ENCODE measurements around the gene NFU1.

The NFU1 gene

DNA sequence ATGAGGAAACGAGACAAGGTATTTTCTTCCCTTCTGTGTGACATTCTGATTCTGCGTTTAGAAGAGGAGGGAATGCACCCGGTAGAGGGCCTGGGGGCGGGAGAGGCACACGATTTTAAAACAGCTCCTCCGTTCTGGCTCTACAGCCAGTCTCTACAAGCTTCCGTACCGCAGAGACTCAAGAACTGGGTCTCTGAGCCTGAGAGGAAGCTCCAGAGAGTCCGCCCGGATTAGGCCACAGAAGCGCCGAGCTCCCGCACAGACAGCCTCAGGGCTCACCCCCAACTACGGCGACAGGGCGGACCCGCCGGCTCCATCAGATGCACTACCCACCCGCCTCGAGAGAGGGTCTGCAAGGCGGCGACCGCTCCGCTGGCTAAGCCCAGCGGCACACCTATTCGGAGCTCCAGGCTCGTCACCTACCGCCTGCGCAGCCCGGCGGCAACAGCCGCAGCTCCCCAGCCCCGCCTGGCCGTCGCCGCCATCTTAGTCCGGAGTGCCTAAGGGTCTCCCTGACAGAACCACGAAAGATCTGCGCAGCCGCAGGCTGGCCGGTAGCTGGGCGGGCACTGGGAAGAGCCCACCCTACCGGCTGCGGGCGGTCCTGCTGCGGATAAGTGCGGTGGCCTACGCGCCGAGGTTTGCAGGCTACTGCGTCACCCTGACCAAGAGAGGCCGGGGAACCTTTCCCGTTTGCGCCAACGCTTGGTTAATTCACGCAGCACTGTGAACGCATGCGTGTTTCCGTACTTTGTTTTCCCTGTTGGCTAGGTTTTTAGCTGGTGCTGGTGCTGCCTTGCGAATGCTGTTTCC, at the start of gene NFU1:
TSS of gene NFU1 (minus strand) at position 498 of the 813 bp plus-strand sequence. CDS start at position 485, 13 bp downstream.
- peak; percentile 89 to 93 for DNase-seq

DNA sequence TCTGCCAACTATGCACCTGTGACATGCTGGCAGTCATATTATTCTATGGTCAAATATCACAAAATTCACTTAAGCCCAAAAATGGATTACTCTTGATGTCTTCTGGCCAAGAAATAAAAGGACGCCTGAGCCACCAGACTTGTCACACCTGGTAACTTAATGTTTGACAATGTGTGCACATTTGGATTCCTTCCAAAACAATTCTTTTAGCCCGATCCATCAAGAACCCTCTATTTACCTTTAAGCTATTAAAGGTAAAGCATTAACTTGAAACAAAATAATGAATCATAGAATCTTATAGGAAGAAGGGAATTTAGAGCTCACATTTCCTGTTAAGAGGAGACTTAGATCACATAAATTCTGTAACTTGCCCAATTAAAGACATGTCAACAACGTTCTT, 46.5 kb upstream of the NFU1 start:
- no peak for DNase-seq

DNA sequence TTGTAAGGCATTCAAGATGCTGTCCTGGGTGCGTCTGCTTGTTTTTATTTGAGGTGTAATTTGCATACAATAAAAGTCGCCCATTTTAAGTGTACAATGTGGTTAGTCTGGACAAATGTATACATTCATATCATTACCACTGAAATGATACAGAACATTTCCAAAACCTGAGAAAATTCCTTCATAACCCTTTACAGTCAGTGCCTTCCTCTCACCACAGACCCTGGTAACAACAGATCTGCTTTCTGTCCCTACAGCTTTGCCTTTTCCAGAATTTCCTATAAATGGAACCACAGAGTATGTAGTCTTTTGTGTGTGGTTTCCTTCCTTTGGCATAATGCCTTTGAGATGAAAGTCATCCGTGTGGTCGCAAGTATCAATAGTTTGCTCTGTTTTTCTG, 45.8 kb upstream of the NFU1 start:
- no peak for DNase-seq

DNA sequence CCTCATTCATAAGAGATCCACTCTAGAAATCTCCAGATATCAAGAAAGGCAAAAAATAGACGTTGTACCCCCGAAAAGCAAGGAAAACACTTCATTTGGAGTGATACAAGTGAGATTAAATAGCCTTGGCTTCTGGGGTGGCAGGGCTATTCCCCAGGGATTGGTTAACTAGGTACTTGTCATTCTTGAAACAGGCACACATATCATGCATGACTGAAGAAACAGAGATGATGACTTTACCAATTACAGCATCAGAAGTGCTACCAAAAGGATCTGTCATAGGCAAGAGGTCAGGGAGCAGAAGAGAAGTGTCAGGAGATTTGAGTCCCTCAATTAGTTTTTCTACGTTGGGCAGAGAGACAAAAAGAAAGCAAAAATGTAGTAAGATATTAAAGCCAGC, 45.2 kb upstream of the NFU1 start:
- no peak for DNase-seq

DNA sequence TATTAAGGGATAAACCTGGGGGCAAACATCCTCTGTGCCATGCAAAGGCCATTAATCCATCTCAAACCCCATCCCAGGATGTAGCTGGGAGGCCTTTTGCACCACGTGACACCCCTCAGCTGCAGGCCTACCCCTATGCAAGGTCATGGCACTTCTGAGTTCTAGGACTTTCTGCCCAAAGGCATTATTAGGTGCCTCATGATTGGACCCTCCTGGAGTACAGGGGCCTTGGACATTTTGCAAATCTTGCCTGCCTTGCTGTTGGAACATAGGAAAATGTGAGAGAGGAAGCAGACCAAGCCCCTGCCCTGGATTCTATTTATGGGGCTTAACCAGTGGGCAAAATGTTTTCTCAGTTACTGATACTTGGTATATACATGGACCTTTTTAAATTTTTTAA, 44.2 kb upstream of the NFU1 start:
- DNase-seq = no peak

DNA sequence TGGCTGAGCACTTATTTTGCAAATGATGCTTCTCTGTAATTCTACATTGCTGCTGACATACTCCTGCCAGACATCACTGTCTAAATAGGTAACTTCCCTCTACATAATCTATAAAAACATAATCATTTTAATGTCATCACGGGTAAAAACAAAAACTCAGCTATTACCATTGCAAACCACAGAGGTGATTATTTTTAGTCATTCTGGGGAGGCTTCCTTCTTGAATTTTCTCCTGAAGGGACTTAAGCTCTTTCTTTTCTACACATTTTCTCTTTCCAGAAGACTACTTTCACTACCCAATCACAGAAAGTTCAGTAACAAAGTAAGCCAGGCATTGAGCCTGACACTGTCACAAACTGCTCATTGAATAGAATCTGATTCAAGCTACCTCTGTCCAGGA, 40.4 kb upstream of the NFU1 start:
- no peak for DNase-seq

DNA sequence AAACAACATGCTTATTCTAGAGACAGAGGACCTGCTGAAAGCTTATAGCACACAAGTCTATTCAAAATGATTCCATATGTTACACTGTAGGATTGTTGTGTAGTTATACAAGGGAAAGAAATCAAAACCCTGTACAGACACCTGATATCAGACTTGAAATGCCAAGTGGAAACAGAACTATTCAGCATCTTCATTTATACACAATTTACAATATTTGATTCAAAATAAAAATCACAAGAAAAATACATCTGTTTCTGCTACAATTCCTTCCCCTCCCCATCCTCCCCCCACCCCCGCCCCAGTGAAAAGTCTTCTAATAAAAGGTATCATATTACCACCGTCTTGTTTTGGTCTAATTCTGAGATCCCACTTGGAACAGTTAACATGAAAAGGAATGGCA, 37.5 kb upstream of the NFU1 start:
- DNase-seq = no peak

DNA sequence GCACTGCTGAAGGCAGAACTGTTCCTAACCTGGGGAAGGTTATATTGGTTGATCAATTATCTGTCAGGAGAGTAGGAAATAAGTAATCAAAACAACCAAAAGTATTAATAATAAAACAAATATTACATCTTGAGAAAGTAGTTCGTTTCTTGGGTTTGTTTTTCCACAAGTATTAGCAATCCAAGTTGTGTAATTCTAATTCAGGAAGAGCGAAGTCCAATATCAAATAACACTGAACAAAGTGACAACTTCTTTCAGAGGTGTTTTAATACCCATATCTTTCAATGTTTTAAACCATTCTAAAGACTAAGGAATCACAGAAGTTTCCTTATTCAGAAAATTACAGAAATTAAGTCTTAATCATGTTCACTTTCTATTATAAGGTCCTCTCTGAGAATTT, 34.6 kb upstream of the NFU1 start:
- no peak for DNase-seq

DNA sequence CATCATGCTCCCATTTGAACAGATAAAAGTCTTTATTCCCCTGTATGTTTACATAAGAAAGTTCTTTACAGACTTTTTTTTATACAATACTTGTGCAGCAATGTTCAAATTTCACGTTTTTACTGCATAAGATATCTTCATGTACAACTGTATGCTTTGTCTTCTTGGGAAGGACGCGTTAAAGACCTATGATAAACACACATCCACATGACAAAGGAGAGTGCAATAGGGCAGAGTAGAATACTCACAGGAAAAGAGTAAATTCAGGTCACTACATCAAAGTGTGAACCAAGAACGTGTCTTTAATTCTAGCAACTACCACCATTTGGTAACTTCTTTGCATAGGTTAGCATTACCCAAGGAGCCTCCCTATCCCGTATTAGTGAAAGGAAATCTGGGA, 33.7 kb upstream of the NFU1 start:
- no peak for DNase-seq

DNA sequence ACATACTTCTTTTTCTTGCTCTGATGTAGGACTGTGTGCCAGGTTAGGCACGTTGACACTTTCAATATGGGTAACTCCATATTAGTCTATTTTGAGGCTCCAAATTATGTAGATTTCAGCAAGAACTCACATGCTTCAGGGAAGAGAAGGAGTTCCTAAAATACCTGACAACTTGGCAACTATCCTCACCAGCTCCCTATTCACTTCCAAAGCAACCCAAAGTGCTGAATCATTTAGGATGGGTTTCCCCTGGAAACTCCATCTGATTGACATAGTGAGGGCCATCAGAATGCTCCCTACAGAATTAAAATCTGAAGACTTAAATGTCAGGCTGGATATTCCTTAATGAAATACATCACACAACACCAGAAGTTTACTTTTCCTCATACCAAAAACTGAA, 32.5 kb upstream of the NFU1 start:
- DNase-seq = no peak

DNA sequence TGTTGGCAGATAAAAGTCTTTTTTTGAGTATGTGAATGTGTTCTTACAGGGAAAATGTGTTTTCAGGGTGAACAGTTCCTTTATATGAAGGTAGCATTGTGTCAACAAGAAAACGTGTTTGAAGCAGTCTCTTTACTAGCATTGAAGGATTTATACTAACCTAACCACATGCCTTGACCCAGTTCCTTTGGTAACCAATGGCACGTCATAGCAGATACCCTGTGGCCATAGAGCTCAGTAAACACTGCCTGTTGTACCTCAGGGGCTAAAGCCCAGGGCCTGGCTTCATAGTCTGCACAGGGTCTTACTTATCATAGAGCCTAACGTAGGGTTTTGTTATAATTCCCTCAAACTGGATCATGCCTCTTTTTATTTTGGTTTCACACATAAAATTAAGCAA, 32.1 kb upstream of the NFU1 start:
- DNase-seq = no peak

DNA sequence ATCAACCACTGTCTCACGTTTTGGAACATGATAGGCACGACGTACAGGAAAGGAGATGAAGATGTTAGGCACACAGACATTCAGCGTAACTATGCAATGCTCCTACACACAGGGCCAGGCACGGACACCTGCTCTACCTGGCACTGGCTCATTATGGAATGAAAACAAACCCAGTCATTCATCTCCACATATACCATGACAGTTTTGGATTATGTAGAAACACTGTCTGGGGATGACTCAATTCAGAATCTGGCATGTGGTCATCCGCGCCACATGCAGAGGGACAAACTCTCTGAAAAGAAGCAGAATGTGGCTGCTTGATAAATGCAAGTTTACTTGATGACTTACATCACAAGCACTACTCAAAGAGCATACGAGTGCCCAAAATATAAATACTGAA, 29.5 kb upstream of the NFU1 start:
- no peak for DNase-seq

DNA sequence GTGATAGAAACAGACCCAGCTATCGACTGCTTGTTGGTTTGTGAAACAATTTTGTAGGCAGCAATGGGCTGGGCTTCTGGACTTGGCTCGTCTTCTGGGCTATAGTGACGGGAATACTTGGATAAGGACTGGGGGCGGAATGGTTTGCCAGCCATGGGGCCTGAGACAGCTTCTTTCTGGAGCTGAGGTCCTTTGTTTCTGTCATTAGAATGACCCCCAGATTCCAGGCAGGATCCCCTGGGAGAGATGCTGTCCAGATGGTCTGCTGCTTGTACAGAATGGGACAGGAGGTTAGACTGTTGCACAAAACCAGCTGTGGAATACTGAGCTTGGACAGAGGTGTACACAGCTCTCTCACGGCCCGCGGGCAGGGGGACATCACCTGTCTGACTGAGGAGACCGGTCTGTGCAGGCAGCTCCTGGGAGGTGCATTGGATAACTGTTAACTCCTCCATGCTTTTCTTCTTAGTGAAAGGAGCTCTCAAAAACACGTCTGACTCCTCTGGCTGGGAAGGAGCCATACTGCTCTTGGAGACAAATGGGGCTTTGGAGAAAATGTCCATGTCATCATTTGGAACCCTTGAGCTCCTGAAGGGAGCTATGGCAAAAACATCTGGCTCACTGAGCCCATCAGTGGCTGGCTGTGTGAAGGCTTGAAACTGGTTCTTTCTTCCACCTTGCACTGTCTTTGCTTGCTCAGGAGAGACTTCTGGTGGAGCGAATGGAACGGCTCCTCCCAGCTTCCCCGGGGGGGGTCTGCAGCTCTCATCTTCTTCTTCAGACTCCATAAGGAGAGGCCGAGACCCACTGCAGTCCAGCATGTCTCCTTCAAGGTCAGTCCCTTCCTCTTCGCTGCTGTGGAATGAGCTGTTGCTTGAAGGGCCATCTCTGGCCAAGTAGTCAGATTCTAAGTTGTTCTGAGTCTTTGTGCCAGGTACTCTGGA, 28.6 kb upstream of the NFU1 start:
- no peak for DNase-seq

DNA sequence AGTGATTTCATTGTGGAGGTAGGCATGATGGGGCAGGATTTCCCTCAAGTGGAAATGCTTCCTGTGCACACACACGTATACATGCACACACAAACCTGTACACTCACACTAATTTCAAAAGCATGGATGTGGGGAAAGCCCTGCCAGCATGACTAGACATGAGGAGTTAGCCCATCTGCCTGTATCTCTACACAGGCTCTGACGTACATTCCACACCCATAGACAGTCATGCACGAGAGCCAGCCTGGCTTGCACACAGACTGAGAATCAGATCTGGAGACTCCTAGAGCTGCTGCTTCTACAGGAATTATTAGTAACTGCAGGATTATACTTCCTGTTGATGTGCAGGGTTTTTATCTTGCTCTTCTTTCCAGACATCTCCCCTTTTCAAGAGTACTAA, 27.3 kb upstream of the NFU1 start:
- DNase-seq = no peak

DNA sequence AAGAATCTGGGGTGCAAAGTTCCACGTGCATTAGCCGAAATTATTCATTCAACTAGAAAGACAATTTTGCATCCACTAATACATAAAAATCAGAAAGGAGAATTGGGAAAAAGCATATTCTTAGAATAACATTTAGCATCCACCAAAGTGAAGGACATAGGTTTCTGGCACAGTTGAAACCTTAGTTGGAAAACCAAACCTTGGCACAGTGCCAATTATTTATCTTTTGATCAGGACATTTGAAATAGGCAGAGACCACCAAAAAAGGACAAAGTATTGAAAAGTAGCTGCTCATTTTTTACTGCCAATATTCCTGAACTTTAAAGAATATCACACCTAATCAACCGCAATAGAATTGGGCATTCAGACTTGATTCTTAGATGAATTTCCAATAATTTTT, 25.5 kb upstream of the NFU1 start:
- DNase-seq = no peak

DNA sequence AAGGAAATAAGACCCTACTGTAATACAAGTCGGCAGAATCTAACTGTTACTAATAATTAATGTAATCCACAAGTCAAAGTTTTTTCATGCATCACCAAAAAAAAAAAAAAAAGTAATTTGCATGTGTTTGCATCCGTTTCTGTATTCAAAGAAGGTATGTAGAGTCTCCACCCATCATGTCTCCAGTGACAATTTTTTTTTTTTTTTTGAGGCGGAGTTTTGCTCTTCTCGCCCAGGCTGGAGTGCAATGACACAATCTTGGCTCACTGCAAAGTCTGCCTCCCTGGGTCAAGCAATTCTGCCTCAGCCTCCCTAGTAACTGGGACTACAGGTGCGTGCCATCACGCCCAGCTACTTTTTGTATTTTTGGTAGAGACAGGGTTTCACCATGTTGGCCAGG, 24.2 kb upstream of the NFU1 start:
- no peak for DNase-seq

DNA sequence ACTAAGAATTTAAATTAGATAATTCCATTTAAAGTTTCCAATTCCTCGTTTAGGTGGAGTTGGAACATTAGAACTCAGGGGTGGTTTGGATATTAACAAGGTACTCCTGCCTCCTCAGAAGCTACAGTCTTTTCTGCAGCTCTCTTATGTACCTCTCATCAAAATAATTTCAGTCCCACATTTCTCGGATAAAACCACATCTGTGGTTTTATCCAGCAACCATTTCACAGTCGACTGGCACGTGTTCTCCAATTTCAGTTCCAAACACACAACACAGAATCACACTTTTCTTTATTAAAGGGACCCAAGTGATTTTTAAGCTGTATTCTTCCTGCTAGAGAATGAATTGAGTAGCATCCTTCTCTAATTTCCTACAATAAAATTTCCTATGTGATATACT, 22.7 kb upstream of the NFU1 start:
- no peak for DNase-seq

DNA sequence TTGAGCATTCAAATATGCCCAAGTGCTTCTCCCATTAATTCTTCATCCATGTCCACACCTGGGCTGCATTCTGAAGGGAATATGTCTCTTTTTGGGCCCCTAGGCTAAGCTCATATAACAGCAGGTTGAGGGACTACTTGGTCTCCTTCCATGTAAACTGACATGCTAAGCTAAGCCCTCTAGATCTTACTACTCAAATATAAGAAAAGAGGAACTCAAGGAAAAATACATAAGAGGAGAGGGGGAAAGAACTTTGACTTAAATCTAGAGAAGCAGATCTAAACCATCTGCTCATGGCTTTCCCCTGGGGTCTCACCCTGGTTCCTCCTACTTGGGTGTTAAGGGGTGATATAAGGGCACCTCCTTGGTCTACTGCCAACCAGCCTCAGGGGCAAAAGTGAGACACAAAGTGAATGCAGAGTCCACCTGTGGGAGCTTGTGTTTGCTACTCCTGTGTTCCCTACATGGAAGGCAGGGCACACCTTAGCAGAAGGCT, 19.8 kb upstream of the NFU1 start:
- DNase-seq = no peak

DNA sequence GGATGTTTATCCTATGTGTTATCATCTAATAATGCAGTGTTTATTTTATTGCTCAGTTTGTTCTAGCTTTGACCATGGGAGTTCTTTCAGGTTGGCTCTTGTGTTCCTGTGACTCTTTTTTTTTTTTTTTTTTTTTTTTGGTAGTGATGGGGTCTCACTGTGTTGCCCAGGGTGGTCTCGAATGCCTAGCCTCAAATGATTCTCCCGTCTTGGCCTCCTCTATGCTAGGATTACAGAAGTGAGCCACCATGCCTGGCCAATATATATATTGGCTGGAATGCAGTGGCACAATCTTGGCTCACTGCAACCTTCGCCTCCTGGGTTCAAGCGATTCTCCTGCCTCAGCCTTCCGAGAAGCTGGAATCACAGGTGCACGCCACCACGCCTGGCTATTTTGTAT, 18.9 kb upstream of the NFU1 start:
- DNase-seq = no peak

DNA sequence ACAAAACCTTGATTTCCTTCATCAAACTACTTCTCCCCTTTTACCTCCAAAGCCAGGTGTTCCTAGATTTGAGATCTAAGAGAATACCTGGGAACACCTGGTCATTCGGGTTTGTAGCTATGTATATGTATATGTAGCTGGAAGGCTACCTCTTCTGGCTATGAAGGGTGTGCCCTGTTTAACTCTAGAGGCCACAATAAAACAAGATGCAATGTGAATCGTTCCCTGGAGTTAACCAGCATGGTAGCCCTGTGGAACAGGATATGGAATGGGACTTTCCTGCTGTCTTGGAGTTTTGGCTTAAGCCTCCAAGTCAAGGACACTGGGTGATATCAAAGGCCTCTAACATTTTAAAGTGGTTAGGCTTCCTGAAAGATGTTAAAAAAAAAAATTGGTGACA, 17.7 kb upstream of the NFU1 start:
- DNase-seq = no peak

DNA sequence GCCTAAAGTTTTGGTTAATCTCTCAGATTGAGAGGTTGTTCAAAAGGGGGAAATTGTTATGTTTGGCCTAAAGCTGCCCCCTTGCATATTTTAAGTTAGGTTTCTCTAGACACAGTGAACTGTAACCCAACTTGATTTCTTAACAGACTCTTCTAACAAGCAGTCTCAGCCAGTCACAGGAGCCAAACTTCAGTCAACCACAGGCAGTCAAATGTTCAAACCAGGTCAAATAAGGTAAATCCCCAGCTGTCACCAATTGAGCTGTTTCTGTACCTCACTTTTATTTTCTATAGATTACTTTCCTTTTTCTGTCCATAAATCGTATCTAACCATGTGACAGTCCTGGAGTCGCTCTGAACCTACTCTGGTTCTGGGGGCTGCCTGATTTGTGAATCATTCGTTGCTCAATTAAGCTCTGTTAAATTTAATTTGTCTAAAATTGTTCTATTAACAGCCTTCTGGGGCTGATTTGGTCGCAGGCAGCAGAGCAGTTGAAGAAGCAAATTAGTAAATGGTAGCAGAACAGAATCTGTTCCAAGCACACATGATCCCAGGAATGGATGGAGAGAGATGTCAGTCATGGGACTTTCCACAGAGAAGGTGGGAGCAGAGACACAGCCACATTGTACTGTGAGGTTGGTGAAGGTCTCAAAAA, 16.4 kb upstream of the NFU1 start:
- DNase-seq = no peak

DNA sequence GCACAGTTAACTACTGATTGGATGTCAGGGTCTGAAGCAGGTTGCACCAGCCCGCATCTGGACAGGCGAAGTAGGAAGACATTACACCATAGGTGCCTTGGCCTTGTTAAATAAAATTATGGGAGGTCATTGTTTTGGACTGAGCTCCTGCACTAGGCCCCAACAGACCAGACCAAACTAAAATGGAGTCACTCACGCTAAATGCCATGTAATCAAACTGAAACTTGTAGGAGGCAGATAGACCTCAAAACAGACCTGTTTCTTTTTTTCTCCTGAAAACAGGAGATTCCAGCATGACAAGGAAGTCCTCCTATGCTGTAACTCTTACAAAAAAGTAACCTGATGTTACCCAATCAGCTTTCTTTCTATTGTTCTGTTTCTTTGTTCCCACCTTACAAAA, 15.5 kb upstream of the NFU1 start:
- DNase-seq = no peak

DNA sequence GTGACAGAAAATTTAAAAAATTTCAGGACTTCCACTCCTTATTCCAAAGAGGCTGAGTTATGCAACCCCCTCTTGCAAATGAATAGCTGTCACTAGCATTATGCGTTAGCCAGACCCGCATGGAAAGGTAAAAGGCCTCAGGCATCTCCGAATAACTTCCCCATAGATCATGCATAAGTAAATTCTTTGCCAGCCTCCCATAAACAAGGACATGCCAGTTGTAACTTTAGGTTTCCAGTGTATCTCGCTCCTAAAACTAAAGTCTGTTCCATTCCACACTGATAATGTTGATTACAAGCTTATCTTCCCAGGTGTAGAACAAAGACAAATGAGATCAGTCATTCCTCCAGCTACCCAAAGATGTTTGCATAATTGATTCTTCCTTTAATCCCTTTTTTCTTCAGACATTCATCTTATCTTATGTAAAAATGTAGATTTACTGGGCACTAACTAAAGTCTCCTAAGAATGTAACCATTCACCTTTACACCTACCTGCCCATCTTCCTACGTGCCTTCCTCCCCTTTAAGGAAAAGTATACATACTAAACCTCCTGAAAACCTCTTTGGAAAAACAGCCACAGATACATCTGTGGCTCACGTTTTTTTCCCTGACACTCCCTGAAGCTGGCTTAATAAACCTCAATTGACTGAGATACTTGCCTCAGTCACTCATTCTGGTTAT, 13.6 kb upstream of the NFU1 start:
- DNase-seq = no peak
